Measurements from ENCODE around the gene AFF1.

- TF ChIP-seq EZH2 (IDR thresholded peaks at IDR 0.05; ENCODE audit: insufficient read depth, poor library complexity, severe bottlenecking) (no peak), EZH2phosphoT487 (IDR thresholded peaks at IDR 0.05; ENCODE audit: insufficient read depth, low read depth) (no peak)
Observed at GRCh38 chr4:87097075-87097474, 162.3 kb downstream of the AFF1 start.

Data from GM23248 (cell line).